Caco-2 (cell line): ENCODE results near the gene DCBLD2. TPM values are rescaled to one million over a fixed set of nuclear protein-coding genes. Genes with fewer than 3 reads are reported as not detected.

Source experiments
- BruUV-seq: library from RNA; stranded (reverse); fragments of 400-500 nt; replicated peaks from 2 replicates; lab custom pipeline; 2021; lab: Mats Ljungman, UMichigan
- CTCF ChIA-PET: fragments of 300-600 bp; sonication (Branson Sonifier 250); formaldehyde crosslinking; loops from one replicate; lab custom pipeline; 2022; ENCODE audit warnings: antibody characterized with exemption; lab: Charles Lee
- POLR2A ChIA-PET: fragments of 300-600 bp; sonication (Branson Sonifier 250); formaldehyde crosslinking; loops from one replicate; lab custom pipeline; 2022; ENCODE audit warnings: antibody characterized with exemption; lab: Charles Lee
- DNase-seq, 2 experiments: peaks; one replicate each; pipeline versions ENCODE4 v3.0.0 to v3.0.0-alpha.2; 2020 to 2022
- H3K27me3 ChIP-seq: replicated peaks from 2 replicates; pipeline ENCODE4 v1.6.0; 2011; ENCODE audit warnings: low read length; ENCODE audit not compliant: control insufficient read depth, insufficient read depth
- H3K36me3 ChIP-seq: 2 replicates; pipeline ENCODE4 v1.5.1; 2011; ENCODE audit warnings: low read length; ENCODE audit not compliant: control insufficient read depth, insufficient read depth
- H3K4me1 ChIP-seq: fragments of 250-450 bp; sonication (Bioruptor Pico); 2 replicates; pipeline ENCODE4 v1.5.1; 2020; ENCODE audit warnings: mild to moderate bottlenecking
- H3K4me3 ChIP-seq: 2 replicates; pipeline ENCODE4 v1.5.1; 2011; ENCODE audit warnings: low read depth, mild to moderate bottlenecking, control low read depth, low read length
- H3K9me3 ChIP-seq: fragments of 250-450 bp; sonication (Bioruptor Pico); 2 replicates; pipeline ENCODE4 v1.5.1; 2020; ENCODE audit warnings: mild to moderate bottlenecking, moderate library complexity
- H3K27ac Mint-ChIP-seq: one replicate; pipeline ENCODE4 v1.8.0; 2022; ENCODE audit warnings: mixed read lengths; ENCODE audit not compliant: unreplicated experiment
- H3K27me3 Mint-ChIP-seq: one replicate; pipeline ENCODE4 v1.8.0; 2022; ENCODE audit warnings: mixed read lengths; ENCODE audit not compliant: insufficient read depth, unreplicated experiment
- H3K36me3 Mint-ChIP-seq: one replicate; pipeline ENCODE4 v1.8.0; 2022; ENCODE audit warnings: mild to moderate bottlenecking, mixed read lengths; ENCODE audit not compliant: insufficient read depth, unreplicated experiment
- H3K4me1 Mint-ChIP-seq: one replicate; pipeline ENCODE4 v1.8.0; 2022; ENCODE audit warnings: low read depth, mixed read lengths; ENCODE audit not compliant: unreplicated experiment
- H3K4me3 Mint-ChIP-seq: one replicate; pipeline ENCODE4 v1.8.0; 2022; ENCODE audit warnings: mild to moderate bottlenecking, moderate library complexity, mixed read lengths; ENCODE audit not compliant: unreplicated experiment
- H3K9me3 Mint-ChIP-seq: one replicate; pipeline ENCODE4 v1.8.0; 2022; ENCODE audit warnings: mixed read lengths; ENCODE audit not compliant: unreplicated experiment
- intact Hi-C: fragments of 100-400 bp; cut with micrococcal nuclease; formaldehyde crosslinking; loops from one replicate; pipeline ENCODE4 v1.10.0; 2022; ENCODE audit not compliant: unreplicated experiment
- total RNA-seq: library from RNA; stranded (reverse); gene quantifications from 2 replicates; pipeline ENCODE4 v1.2.3, GENCODE V29; 2022
- TF ChIP-seq, protein P1 (sequence below), 2 experiments: fragments of 200-600 bp in 1 of 2; IDR thresholded peaks; 1 replicate in 1 of 2; 2 replicates in 1 of 2; pipeline versions ENCODE4 v1.5.1 to v1.8.0; 2011 to 2022; ENCODE audit warnings: antibody characterized with exemption in 1 of 2, control low read depth in 1 of 2, inconsistent platforms in 1 of 2, low read depth in 1 of 2, low read length in 1 of 2, mild to moderate bottlenecking in 1 of 2, moderate library complexity in 1 of 2; ENCODE audit not compliant: insufficient read depth in 1 of 2, severe bottlenecking in 1 of 2, unreplicated experiment in 1 of 2

DCBLD2 gene
- total RNA-seq, 1 experiment from 2014 or later = 53.0 TPM

DNA sequence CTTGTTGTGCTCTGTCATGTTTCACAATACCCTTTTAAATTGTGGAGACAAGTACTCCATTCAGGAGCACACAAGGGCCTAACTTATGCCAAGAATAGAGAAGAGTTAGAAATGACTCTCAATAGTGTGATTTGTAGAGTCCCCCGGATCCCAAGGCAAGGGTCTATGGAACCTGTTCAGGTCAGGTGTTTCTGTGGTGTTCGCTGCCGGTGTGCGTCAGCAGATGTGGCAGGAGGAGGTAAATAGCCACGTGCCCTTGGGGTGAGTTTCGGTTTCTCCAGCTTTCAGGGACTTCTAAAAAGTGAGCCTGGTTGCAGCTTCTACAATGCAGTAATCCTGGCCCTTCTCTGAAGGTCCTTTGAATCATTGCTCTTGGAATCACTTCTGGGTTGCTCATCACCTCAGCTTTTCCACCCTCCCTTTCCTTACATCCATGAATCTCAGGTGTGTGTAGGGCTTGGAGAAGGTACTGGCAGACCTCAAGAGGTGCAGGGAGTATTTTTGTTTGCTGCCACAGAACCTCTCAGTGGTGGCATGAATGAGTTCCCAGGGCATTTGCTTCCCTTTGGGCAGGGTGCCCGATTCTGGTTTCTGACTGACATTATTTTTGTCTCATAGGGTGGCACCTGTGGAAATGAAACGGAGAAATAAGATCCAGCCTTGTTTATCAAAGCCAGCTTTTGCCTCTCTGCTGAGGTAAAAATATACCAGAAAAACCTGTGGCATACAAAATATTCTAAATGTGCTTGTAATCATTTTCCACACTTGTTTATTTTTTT is 131.0 kb downstream of the DCBLD2 start:
- DNase-seq = no peak
- H3K36me3 ChIP-seq = no peaks in the 10 kb centered on the region
- POLR2A ChIA-PET = no interaction called here
- H3K4me3 ChIP-seq = no peak overlapping the region
- no peaks in the 10 kb centered on the region for H3K27me3 ChIP-seq
- H3K9me3 ChIP-seq = no peaks in the 10 kb centered on the region
- peaks cover 49% of the 10 kb centered on the region for H3K36me3 Mint-ChIP-seq
- peaks cover 27% of the 10 kb centered on the region for H3K4me1 ChIP-seq
- no peak overlapping the region for H3K27ac Mint-ChIP-seq
- no TSS peak for BruUV-seq
- H3K9me3 Mint-ChIP-seq = no peaks in the 10 kb centered on the region
- H3K4me1 Mint-ChIP-seq = peaks cover 8% of the 10 kb centered on the region
- TF ChIP-seq, protein P1, sequence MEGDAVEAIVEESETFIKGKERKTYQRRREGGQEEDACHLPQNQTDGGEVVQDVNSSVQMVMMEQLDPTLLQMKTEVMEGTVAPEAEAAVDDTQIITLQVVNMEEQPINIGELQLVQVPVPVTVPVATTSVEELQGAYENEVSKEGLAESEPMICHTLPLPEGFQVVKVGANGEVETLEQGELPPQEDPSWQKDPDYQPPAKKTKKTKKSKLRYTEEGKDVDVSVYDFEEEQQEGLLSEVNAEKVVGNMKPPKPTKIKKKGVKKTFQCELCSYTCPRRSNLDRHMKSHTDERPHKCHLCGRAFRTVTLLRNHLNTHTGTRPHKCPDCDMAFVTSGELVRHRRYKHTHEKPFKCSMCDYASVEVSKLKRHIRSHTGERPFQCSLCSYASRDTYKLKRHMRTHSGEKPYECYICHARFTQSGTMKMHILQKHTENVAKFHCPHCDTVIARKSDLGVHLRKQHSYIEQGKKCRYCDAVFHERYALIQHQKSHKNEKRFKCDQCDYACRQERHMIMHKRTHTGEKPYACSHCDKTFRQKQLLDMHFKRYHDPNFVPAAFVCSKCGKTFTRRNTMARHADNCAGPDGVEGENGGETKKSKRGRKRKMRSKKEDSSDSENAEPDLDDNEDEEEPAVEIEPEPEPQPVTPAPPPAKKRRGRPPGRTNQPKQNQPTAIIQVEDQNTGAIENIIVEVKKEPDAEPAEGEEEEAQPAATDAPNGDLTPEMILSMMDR (IDR thresholded peaks at IDR 0.05; ENCODE audit: insufficient read depth in 1 of 2, low read depth in 1 of 2, low read length in 1 of 2, severe bottlenecking in 1 of 2, unreplicated experiment in 1 of 2) = no peak
- H3K4me3 Mint-ChIP-seq = no peak overlapping the region
- intact Hi-C loops = no loop called here
- no peaks in the 10 kb centered on the region for H3K27me3 Mint-ChIP-seq
- CTCF ChIA-PET = no interaction called here

GRCh38 chr3:98769448-98769847 is 132.0 kb downstream of the DCBLD2 start:
- POLR2A ChIA-PET = no interaction called here
- H3K36me3 Mint-ChIP-seq = peaks cover 41% of the 10 kb centered on the region
- DNase-seq = no peak
- CTCF ChIA-PET = no interaction called here
- no peaks in the 10 kb centered on the region for H3K9me3 ChIP-seq
- TF ChIP-seq, protein P1 (IDR thresholded peaks at IDR 0.05; ENCODE audit: insufficient read depth in 1 of 2, low read depth in 1 of 2, low read length in 1 of 2, severe bottlenecking in 1 of 2, unreplicated experiment in 1 of 2) = no peak
- H3K9me3 Mint-ChIP-seq = no peaks in the 10 kb centered on the region
- no peaks in the 10 kb centered on the region; the same call in 1 of the 2 replicates for H3K36me3 ChIP-seq
- H3K4me3 ChIP-seq = no peak overlapping the region
- H3K4me3 Mint-ChIP-seq = no peak overlapping the region
- intact Hi-C loops = no loop called here
- no peaks in the 10 kb centered on the region for H3K27me3 Mint-ChIP-seq
- peaks cover 23% of the 10 kb centered on the region for H3K4me1 ChIP-seq
- no peak overlapping the region for H3K27ac Mint-ChIP-seq
- peaks cover 4% of the 10 kb centered on the region for H3K4me1 Mint-ChIP-seq
- no TSS peak for BruUV-seq
- no peaks in the 10 kb centered on the region for H3K27me3 ChIP-seq

DNA sequence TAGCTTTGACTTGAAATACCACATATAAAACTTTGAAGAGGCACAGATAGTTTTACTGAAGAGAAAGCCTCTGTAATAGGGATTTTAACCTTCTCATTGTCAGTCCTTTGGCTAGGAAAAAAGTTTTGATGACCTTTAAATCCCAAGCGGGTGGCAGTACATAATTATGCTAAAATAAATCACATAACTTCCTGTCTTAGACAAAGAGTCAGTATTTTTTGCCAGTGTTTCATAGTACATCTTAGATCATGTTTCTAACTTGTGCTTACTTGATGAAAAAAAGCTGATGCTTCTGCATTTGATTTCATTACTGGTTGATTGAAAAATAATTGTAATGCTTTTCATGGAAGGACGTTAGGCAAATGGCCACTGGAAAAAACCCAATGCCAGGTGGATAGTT is 132.5 kb downstream of the DCBLD2 start:
- TF ChIP-seq, protein P1 (IDR thresholded peaks at IDR 0.05; ENCODE audit: insufficient read depth in 1 of 2, low read depth in 1 of 2, low read length in 1 of 2, severe bottlenecking in 1 of 2, unreplicated experiment in 1 of 2) = no peak
- Mint-ChIP-seq H3K27me3 (no peaks in the 10 kb centered on the region), H3K4me1 (peaks cover 7% of the 10 kb centered on the region), H3K4me3 (no peak overlapping the region), H3K27ac (no peak overlapping the region), H3K9me3 (no peaks in the 10 kb centered on the region), H3K36me3 (peaks cover 41% of the 10 kb centered on the region)
- Histone ChIP-seq H3K4me3 (no peak overlapping the region), H3K27me3 (no peaks in the 10 kb centered on the region), H3K4me1 (peaks cover 20% of the 10 kb centered on the region), H3K36me3 (no peaks in the 10 kb centered on the region; the same call in 1 of the 2 replicates), H3K9me3 (no peaks in the 10 kb centered on the region)
- BruUV-seq = no TSS peak
- DNase-seq = no peak
- intact Hi-C loops = no loop called here
- ChIA-PET CTCF (no interaction called here), POLR2A (no interaction called here)
